A549 (cell line): Measurements from ENCODE around the gene DYNLRB2. TPM values are rescaled to one million over a fixed set of nuclear protein-coding genes. Genes with fewer than 3 reads are reported as not detected.

Experiments
- ATAC-seq, 2 experiments: fragments of 200-7000 bp in 1 of 2; fragments of >200 bp in 1 of 2; cut with Nextera tagmentation in 1 of 2; cut with Tn5 transposase in 1 of 2; 3 replicates each; pipeline versions ENCODE4 v1.8.0 to v1.9.1; 2018 to 2020; ENCODE audit warnings: mild to moderate bottlenecking in 1 of 2, moderate library complexity in 1 of 2
- CTCF ChIA-PET: fragments of 300-600 bp; sonication (Branson Sonifier 250); formaldehyde crosslinking; extraction: SDS; loops from one replicate; lab custom pipeline; 2021; ENCODE audit warnings: antibody characterized with exemption, inconsistent platforms; lab: Yijun Ruan, JAX
- POLR2A ChIA-PET: fragments of 350-600 bp; formaldehyde crosslinking; extraction: SDS; loops from one replicate; lab custom pipeline; 2021; ENCODE audit warnings: antibody characterized with exemption, inconsistent platforms; lab: Yijun Ruan, JAX
- DNase-seq, 2 experiments: peaks; one replicate each; pipeline versions ENCODE4 v3.0.0 to v3.0.0-alpha.2; 2011 to 2016; ENCODE audit warnings: low read depth in 1 of 2, low spot score in 1 of 2
- FAIRE-seq: peaks from 2 replicates; lab custom pipeline; 2011; peaks lifted over from hg19 to GRCh38; lab: Jason Lieb, UNC
- H3K27ac ChIP-seq, 2 experiments: fragments of >200 bp; sonication (Bioruptor Twin); formaldehyde crosslinking; 3 replicates each; pipeline ENCODE4 v1.5.1; 2016 to 2017
- H3K4me1 ChIP-seq: fragments of >200 bp; sonication (Bioruptor Twin); formaldehyde crosslinking; 3 replicates; pipeline ENCODE4 v1.6.1; 2016
- H3K4me2 ChIP-seq: fragments of >200 bp; sonication (Bioruptor Twin); formaldehyde crosslinking; 3 replicates; pipeline ENCODE4 v1.6.1; 2016
- H3K4me3 ChIP-seq: fragments of >200 bp; sonication (Bioruptor Twin); formaldehyde crosslinking; 3 replicates; pipeline ENCODE4 v1.5.1; 2016
- H3K9me3 ChIP-seq: fragments of >200 bp; sonication (Bioruptor Twin); formaldehyde crosslinking; 3 replicates; pipeline ENCODE4 v1.6.1; 2016
- BCL3 ChIP-seq: fragments of >200 bp; sonication (Bioruptor Twin); formaldehyde crosslinking; IDR thresholded peaks from 3 replicates; pipeline ENCODE4 v1.6.1; 2016
- CBX2 ChIP-seq: fragments of 200-600 bp; sonication (generic); IDR thresholded peaks from 2 replicates; pipeline ENCODE4 v1.6.1; 2016; ENCODE audit warnings: low read depth, mild to moderate bottlenecking, borderline replicate concordance
- CBX8 ChIP-seq: fragments of 200-600 bp; sonication (generic); IDR thresholded peaks from 2 replicates; pipeline ENCODE4 v1.6.1; 2016
- CHD4 ChIP-seq: fragments of 200-600 bp; sonication (generic); IDR thresholded peaks from 2 replicates; pipeline ENCODE4 v1.6.1; 2016; ENCODE audit warnings: antibody characterized with exemption, mild to moderate bottlenecking, borderline replicate concordance
- EHF ChIP-seq: fragments of 250-450 bp; sonication (Bioruptor Pico); IDR thresholded peaks from 2 replicates; pipeline ENCODE4 v1.5.0; 2020; ENCODE audit warnings: mild to moderate bottlenecking
- ELK1 ChIP-seq: fragments of 150-350 bp; IDR thresholded peaks from 2 replicates; pipeline ENCODE4 v1.6.1; 2014; ENCODE audit warnings: low read depth, mild to moderate bottlenecking, low read length
- EP300 ChIP-seq, 2 experiments: fragments of >200 bp; sonication (Bioruptor Twin); formaldehyde crosslinking; IDR thresholded peaks; 2 replicates in 1 of 2; 3 replicates in 1 of 2; pipeline ENCODE4 v1.6.1; 2016 to 2017
- FOSB ChIP-seq: fragments of 250-450 bp; sonication (Bioruptor Pico); IDR thresholded peaks from 2 replicates; pipeline ENCODE4 v1.5.0; 2020; ENCODE audit warnings: mild to moderate bottlenecking, moderate library complexity
- FOXS1 ChIP-seq: fragments of 250-450 bp; sonication (Bioruptor Pico); IDR thresholded peaks from 2 replicates; pipeline ENCODE4 v1.5.0; 2020; ENCODE audit warnings: mild to moderate bottlenecking, moderate library complexity
- HDAC2 ChIP-seq: fragments of 200-600 bp; sonication (generic); IDR thresholded peaks from 2 replicates; pipeline ENCODE4 v1.6.1; 2016
- KDM5A ChIP-seq: fragments of 200-600 bp; sonication (generic); IDR thresholded peaks from 2 replicates; pipeline ENCODE4 v1.6.1; 2016; ENCODE audit warnings: antibody characterized with exemption, mild to moderate bottlenecking
- NPAS2 ChIP-seq: fragments of 250-450 bp; sonication (Bioruptor Pico); IDR thresholded peaks from 2 replicates; pipeline ENCODE4 v1.8.0; 2022; ENCODE audit warnings: mild to moderate bottlenecking, moderate library complexity, borderline replicate concordance
- PHF8 ChIP-seq: fragments of 200-600 bp; sonication (generic); IDR thresholded peaks from 2 replicates; pipeline ENCODE4 v1.6.1; 2016; ENCODE audit warnings: low read depth, mild to moderate bottlenecking, antibody characterized with exemption, moderate library complexity, borderline replicate concordance
- POLR2AphosphoS2 ChIP-seq: conservative IDR thresholded peaks from 2 replicates; pipeline ENCODE4 v1.6.1; 2012; ENCODE audit warnings: low read length, improper control_type of control experiment, inconsistent platforms
- RARB ChIP-seq: fragments of 250-450 bp; sonication (Bioruptor Pico); IDR thresholded peaks from 2 replicates; pipeline ENCODE4 v1.8.0; 2021; ENCODE audit warnings: mild to moderate bottlenecking, moderate library complexity
- ZC3H11A ChIP-seq: fragments of 450-650 bp; IDR thresholded peaks from 2 replicates; pipeline ENCODE4 v1.6.1; 2014; ENCODE audit warnings: antibody characterized with exemption, mild to moderate bottlenecking
- WGBS: methylation state at CpG from one replicate; pipeline ENCODE4 v1.1.6; 2017; ENCODE audit errors: missing lambda C conversion rate; 5-methylcytosine and 5-hydroxymethylcytosine counted together
- polyA plus RNA-seq, 4 experiments: library from polyadenylated mRNA; depleted of rRNA in 3 of 4; stranded (reverse); fragments of >200 nt; fragmentation: RNase III in 1 of 4; extraction: RNeasy Plus Mini Kit Qiagen cat#74134 plus additional on column Dnase treatment in 1 of 4; gene quantifications; 2 replicates in 3 of 4; 3 replicates in 1 of 4; pipeline ENCODE4 v1.2.3, GENCODE V29; 2011 to 2017
- TF ChIP-seq, protein P1 (sequence below): IDR thresholded peaks from 2 replicates; pipeline ENCODE4 v1.6.1; 2012
- TF ChIP-seq, protein P2 (sequence below): fragments of 250-450 bp; sonication (Bioruptor Pico); IDR thresholded peaks from 2 replicates; pipeline ENCODE4 v1.5.0; 2021; ENCODE audit warnings: mild to moderate bottlenecking, moderate library complexity, borderline replicate concordance

DYNLRB2 gene
- polyA plus RNA-seq, 2 of the 4 experiments (the other 2 are of a cell fraction): not detected

- H3K27ac ChIP-seq: no peak overlapping the region
- FAIRE-seq (no peak), DNase-seq (peak in 1 of 2 experiments; percentile 4)
- CTCF ChIA-PET: interaction anchor here (0.6 to 1.1 kb wide), 2 partner anchors 145 to 979 kb away, joined by 3 to 4 read pairs; no protein-coding TSS in a partner anchor
- no peak for TF ChIP-seq PHF8
- no peak for TF ChIP-seq BCL3
- TF ChIP-seq HDAC2: no peak
- TF ChIP-seq ELK1: no peak
- no peak for TF ChIP-seq NPAS2 (CRISPR knock-in tag)
- no peak for TF ChIP-seq KDM5A
- TF ChIP-seq ZC3H11A: no peak
- no peak for TF ChIP-seq FOSB (CRISPR knock-in tag)
- TF ChIP-seq, protein P1, sequence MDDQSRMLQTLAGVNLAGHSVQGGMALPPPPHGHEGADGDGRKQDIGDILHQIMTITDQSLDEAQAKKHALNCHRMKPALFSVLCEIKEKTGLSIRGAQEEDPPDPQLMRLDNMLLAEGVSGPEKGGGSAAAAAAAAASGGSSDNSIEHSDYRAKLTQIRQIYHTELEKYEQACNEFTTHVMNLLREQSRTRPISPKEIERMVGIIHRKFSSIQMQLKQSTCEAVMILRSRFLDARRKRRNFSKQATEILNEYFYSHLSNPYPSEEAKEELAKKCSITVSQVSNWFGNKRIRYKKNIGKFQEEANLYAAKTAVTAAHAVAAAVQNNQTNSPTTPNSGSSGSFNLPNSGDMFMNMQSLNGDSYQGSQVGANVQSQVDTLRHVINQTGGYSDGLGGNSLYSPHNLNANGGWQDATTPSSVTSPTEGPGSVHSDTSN: no peak
- TF ChIP-seq EHF (CRISPR knock-in tag): no peak
- no peak for TF ChIP-seq CBX8
- TF ChIP-seq, protein P2, sequence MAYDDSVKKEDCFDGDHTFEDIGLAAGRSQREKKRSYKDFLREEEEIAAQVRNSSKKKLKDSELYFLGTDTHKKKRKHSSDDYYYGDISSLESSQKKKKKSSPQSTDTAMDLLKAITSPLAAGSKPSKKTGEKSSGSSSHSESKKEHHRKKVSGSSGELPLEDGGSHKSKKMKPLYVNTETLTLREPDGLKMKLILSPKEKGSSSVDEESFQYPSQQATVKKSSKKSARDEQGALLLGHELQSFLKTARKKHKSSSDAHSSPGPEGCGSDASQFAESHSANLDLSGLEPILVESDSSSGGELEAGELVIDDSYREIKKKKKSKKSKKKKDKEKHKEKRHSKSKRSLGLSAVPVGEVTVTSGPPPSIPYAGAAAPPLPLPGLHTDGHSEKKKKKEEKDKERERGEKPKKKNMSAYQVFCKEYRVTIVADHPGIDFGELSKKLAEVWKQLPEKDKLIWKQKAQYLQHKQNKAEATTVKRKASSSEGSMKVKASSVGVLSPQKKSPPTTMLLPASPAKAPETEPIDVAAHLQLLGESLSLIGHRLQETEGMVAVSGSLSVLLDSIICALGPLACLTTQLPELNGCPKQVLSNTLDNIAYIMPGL (CRISPR knock-in tag): no peak
- TF ChIP-seq, all 56 proteins: peak for 0
- no peaks in the 10 kb centered on the region for H3K4me1 ChIP-seq
- H3K4me2 ChIP-seq: no peak overlapping the region
- H3K9me3 ChIP-seq: no peaks in the 10 kb centered on the region
- 19% methylated on average over 10 of the region's 10 CpGs for WGBS
- no peak for ATAC-seq
- POLR2A ChIA-PET: no interaction called here
- no peak overlapping the region for H3K4me3 ChIP-seq
Observed at GRCh38 chr16:80580109-80580832, 39.5 kb downstream of the DYNLRB2 start.

GRCh38 chr16:80583466-80583865 is 42.7 kb downstream of the DYNLRB2 start:
- FAIRE-seq (no peak), ATAC-seq (no peak), DNase-seq (no peak)
- no peak for TF ChIP-seq RARB (CRISPR knock-in tag)
- TF ChIP-seq CBX2: no peak
- TF ChIP-seq HDAC2: no peak
- no peak for TF ChIP-seq EP300 (IDR thresholded peaks at IDR 0.05)
- TF ChIP-seq CHD4: no peak
- no peak for TF ChIP-seq CBX8
- no peak for TF ChIP-seq FOXS1 (CRISPR knock-in tag)
- TF ChIP-seq POLR2AphosphoS2: no peak
- CTCF ChIA-PET: interaction anchor here (0.6 to 0.7 kb wide), 2 partner anchors 57 to 976 kb away, joined by 3 read pairs; no protein-coding TSS in a partner anchor
- Histone ChIP-seq H3K9me3 (no peaks in the 10 kb centered on the region), H3K27ac (no peak overlapping the region), H3K4me3 (no peak overlapping the region), H3K4me2 (no peak overlapping the region), H3K4me1 (no peaks in the 10 kb centered on the region)
- POLR2A ChIA-PET: no interaction called here
- 6% methylated on average over 3 of the region's 3 CpGs for WGBS
